ENCODE measurements around the gene TECTA. TPM values are rescaled to one million over a fixed set of nuclear protein-coding genes. Genes with fewer than 3 reads are reported as not detected.

The TECTA gene, protein sequence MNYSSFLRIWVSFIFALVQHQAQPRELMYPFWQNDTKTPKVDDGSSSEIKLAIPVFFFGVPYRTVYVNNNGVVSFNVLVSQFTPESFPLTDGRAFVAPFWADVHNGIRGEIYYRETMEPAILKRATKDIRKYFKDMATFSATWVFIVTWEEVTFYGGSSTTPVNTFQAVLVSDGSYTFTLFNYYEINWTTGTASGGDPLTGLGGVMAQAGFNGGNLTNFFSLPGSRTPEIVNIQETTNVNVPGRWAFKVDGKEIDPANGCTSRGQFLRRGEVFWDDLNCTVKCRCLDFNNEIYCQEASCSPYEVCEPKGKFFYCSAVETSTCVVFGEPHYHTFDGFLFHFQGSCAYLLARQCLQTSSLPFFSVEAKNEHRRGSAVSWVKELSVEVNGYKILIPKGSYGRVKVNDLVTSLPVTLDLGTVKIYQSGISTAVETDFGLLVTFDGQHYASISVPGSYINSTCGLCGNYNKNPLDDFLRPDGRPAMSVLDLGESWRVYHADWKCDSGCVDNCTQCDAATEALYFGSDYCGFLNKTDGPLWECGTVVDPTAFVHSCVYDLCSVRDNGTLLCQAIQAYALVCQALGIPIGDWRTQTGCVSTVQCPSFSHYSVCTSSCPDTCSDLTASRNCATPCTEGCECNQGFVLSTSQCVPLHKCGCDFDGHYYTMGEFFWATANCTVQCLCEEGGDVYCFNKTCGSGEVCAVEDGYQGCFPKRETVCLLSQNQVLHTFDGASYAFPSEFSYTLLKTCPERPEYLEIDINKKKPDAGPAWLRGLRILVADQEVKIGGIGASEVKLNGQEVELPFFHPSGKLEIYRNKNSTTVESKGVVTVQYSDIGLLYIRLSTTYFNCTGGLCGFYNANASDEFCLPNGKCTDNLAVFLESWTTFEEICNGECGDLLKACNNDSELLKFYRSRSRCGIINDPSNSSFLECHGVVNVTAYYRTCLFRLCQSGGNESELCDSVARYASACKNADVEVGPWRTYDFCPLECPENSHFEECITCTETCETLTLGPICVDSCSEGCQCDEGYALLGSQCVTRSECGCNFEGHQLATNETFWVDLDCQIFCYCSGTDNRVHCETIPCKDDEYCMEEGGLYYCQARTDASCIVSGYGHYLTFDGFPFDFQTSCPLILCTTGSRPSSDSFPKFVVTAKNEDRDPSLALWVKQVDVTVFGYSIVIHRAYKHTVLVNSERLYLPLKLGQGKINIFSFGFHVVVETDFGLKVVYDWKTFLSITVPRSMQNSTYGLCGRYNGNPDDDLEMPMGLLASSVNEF (N-terminal part only)
- polyA plus RNA-seq (2012; rRNA removed): 0.58 and 0.88 TPM in 2 replicates
- polyA plus RNA-seq (2012; cell fraction: cytosol; rRNA removed): 0.24 and 0.33 TPM in 2 replicates
- polyA plus RNA-seq (2012; cell fraction: nucleus; rRNA removed): 2.5 and 2.6 TPM in 2 replicates

DNA sequence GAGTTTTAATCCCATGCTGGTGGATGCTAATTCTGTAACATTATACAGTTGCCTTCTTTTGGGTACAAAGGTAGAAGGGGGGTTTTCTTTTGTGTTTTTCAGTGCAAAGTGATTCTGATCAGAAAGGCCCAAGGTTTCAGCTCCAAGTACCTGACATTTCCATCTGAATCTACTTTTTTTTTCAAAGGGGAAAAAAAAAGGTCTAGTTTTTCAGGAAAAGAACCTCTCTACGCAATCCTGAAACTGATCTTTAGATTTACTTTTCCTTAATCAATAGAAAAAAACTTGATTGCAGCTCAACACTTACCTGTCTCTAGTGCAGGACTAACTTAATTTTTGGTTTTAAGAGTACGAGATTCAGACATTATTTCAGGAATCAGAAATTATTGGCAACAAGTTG, at the start of gene TECTA:
Gene TECTA (plus strand): TSS at position 301 of the 400 bp plus-strand sequence. CDS start 1,423 bp downstream, outside the sequence.
- Histone ChIP-seq H4K20me1 (ENCODE audit: insufficient read depth) (no peaks in the 10 kb centered on the region), H3K79me2 (ENCODE audit: insufficient read depth) (no peaks in the 10 kb centered on the region), H3K4me1 (ENCODE audit: control insufficient read depth in 1 of 2, insufficient read depth in 2 of 2, low read depth in 1 of 2, low read length in 1 of 2) (no peaks in the 10 kb centered on the region), H3F3A (replicated peaks; ENCODE audit: insufficient read depth) (no peaks in the 10 kb centered on the region), H3K9ac (no peak within 1 kb of the TSS), H3K27ac (ENCODE audit: low read depth in 2 of 2, low read length in 1 of 2) (no peak within 1 kb of the TSS), H2AFZ (ENCODE audit: low read depth) (no peak within 1 kb of the TSS), H3K9me3 (no peaks in the 10 kb centered on the region), H3K4me2 (no peak within 1 kb of the TSS), H3K27me3 (ENCODE audit: insufficient read depth) (no peaks in the 10 kb centered on the region), H3K9me2 (no peaks in the 10 kb centered on the region), H3K4me3 (ENCODE audit: low read depth in 2 of 2, low read length in 1 of 2) (no peak within 1 kb of the TSS), H3K36me3 (replicated peaks in 1 of 2; ENCODE audit: control insufficient read depth in 1 of 2, insufficient read depth in 2 of 2, low read length in 1 of 2) (no peaks in the 10 kb centered on the region)
- ChIA-PET CTCF (no interaction called here), POLR2A (no interaction called here)
- WGBS (ENCODE audit: low lambda C conversion rate): 83% methylated on average over 2 of the region's 2 CpGs
- TF ChIP-seq NFIC (IDR thresholded peaks at IDR 0.05; ENCODE audit: borderline replicate concordance) (no peak), GATA2 (CRISPR knock-in tag; IDR thresholded peaks at IDR 0.05) (no peak), RXRA (IDR thresholded peaks at IDR 0.05; ENCODE audit: borderline replicate concordance, low read depth) (no peak)
- TF ChIP-seq, protein P1, sequence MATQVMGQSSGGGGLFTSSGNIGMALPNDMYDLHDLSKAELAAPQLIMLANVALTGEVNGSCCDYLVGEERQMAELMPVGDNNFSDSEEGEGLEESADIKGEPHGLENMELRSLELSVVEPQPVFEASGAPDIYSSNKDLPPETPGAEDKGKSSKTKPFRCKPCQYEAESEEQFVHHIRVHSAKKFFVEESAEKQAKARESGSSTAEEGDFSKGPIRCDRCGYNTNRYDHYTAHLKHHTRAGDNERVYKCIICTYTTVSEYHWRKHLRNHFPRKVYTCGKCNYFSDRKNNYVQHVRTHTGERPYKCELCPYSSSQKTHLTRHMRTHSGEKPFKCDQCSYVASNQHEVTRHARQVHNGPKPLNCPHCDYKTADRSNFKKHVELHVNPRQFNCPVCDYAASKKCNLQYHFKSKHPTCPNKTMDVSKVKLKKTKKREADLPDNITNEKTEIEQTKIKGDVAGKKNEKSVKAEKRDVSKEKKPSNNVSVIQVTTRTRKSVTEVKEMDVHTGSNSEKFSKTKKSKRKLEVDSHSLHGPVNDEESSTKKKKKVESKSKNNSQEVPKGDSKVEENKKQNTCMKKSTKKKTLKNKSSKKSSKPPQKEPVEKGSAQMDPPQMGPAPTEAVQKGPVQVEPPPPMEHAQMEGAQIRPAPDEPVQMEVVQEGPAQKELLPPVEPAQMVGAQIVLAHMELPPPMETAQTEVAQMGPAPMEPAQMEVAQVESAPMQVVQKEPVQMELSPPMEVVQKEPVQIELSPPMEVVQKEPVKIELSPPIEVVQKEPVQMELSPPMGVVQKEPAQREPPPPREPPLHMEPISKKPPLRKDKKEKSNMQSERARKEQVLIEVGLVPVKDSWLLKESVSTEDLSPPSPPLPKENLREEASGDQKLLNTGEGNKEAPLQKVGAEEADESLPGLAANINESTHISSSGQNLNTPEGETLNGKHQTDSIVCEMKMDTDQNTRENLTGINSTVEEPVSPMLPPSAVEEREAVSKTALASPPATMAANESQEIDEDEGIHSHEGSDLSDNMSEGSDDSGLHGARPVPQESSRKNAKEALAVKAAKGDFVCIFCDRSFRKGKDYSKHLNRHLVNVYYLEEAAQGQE (IDR thresholded peaks at IDR 0.05; ENCODE audit: low read depth, low read length): no peak
- DNase-seq: no peak

DNA sequence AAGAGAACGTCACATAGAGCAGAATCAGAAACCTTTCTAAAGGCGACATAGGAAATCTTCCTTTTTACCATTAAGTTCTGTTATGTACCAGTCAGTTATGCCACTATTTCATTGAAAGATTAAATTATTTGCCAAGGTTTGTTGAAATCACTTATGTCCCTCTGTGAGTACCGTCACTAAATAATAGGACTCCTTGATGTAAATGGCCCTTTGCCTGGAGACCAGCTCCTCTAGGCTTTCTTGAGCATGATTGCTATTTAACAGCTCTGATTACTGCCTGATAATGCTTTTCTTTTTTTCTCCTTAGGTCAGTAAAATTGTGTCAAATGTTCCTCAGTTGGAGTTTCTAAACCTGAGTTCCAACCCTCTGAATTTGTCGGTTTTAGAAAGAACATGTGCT, 47.8 kb upstream of the TECTA start:
- Histone ChIP-seq H3K4me3 (ENCODE audit: low read depth in 2 of 2, low read length in 1 of 2) (no peak overlapping the region), H3K4me1 (ENCODE audit: control insufficient read depth in 1 of 2, insufficient read depth in 2 of 2, low read depth in 1 of 2, low read length in 1 of 2) (no peaks in the 10 kb centered on the region), H3K27me3 (ENCODE audit: insufficient read depth) (no peaks in the 10 kb centered on the region), H3K27ac (ENCODE audit: low read depth in 2 of 2, low read length in 1 of 2) (no peak overlapping the region), H3K79me2 (ENCODE audit: insufficient read depth) (no peaks in the 10 kb centered on the region), H2AFZ (ENCODE audit: low read depth) (no peak overlapping the region), H4K20me1 (ENCODE audit: insufficient read depth) (no peaks in the 10 kb centered on the region), H3K9me2 (no peaks in the 10 kb centered on the region), H3K4me2 (no peak overlapping the region), H3K9me3 (no peaks in the 10 kb centered on the region), H3K9ac (no peak overlapping the region), H3F3A (replicated peaks; ENCODE audit: insufficient read depth) (no peaks in the 10 kb centered on the region), H3K36me3 (replicated peaks in 1 of 2; ENCODE audit: control insufficient read depth in 1 of 2, insufficient read depth in 2 of 2, low read length in 1 of 2) (peaks cover 51 to 97% of the 10 kb centered on the region in 2 experiments)
- DNase-seq: no peak
- TF ChIP-seq SMC3 (IDR thresholded peaks at IDR 0.05; ENCODE audit: low read depth, low read length): no peak
- TF ChIP-seq TAF1 (IDR thresholded peaks at IDR 0.05; ENCODE audit: borderline replicate concordance, low read depth, low read length): no peak
- ChIA-PET POLR2A (no interaction called here), CTCF (interaction anchor here (0.7 to 1.9 kb wide), 4 partner anchors 14 to 67 kb away, joined by 3 to 6 read pairs (median 3); no protein-coding TSS in a partner anchor)
- 97% methylated on average over 4 of the region's 4 CpGs for WGBS (ENCODE audit: low lambda C conversion rate)
